Activated CD4-positive, alpha-beta T cell treated with anti-CD3 and anti-CD28 coated beads, Interleukin-2, amount 10 ng/mL, durations not matched to agents 24 days and 14 days (primary cell): ENCODE data around the gene PGA4. TPM values are rescaled to one million over a fixed set of nuclear protein-coding genes. Genes with fewer than 3 reads are reported as not detected.

Experiments
- DNase-seq: peaks from one replicate; pipeline ENCODE4 v3.0.0; 2022
- H3K27ac Mint-ChIP-seq: one replicate; pipeline ENCODE4 v1.8.0; 2022; ENCODE audit warnings: mild to moderate bottlenecking, mixed read lengths
- H3K27me3 Mint-ChIP-seq: one replicate; pipeline ENCODE4 v1.8.0; 2022; ENCODE audit warnings: mixed read lengths
- H3K36me3 Mint-ChIP-seq: one replicate; pipeline ENCODE4 v1.8.0; 2022; ENCODE audit warnings: low read depth, mild to moderate bottlenecking, mixed read lengths
- H3K4me1 Mint-ChIP-seq: one replicate; pipeline ENCODE4 v1.8.0; 2021; ENCODE audit warnings: mixed read lengths
- H3K4me3 Mint-ChIP-seq: one replicate; pipeline ENCODE4 v1.8.0; 2022; ENCODE audit warnings: mild to moderate bottlenecking, moderate library complexity, mixed read lengths
- H3K9me3 Mint-ChIP-seq: one replicate; pipeline ENCODE4 v1.8.0; 2021; ENCODE audit warnings: mixed read lengths
- intact Hi-C: fragments of 100-400 bp; cut with micrococcal nuclease; formaldehyde crosslinking; loops from one replicate; pipeline ENCODE4 v1.15.1; 2023
- total RNA-seq: library from RNA; stranded (reverse); gene quantifications from 2 replicates; pipeline ENCODE4 v1.2.3, GENCODE V29; 2022

The PGA4 gene
- total RNA-seq, 1 donor from 2014 or later, result not detected

DNA sequence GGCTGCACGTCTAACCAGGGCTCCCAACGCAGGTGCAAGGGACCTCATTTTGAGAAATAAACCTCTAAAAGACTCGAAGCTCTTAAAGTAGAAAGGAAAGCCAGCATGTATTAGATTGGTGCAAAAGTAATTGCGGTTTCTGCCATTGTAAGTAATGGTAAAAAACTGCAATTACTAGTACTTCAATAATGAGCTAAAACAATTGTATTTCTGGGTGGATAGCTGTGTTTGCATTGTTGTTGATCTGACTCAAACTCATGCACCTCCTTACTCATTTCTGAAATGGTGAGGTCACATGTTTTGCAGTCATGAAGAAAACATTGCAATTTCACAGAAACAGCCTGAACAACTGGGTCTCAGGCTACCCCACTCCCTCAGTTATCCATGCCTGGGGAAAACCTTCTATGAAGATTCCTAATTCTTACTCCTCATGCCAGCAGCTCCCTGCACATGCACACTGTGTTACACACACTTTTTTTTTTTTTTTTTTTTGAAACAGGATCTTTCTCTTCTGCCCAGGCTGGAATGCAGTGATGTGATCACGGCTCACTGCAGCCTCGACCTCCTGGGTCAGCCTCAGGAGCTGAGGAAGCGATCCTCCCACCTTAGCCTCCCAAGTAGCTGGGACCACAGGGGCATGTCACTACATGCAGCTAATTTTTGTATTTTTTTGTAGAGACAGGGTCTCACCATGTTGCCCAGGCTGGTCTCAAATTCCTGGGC lies 48.4 kb downstream of the PGA4 start:
- Mint-ChIP-seq H3K27me3 (no peaks in the 10 kb centered on the region), H3K9me3 (no peaks in the 10 kb centered on the region), H3K27ac (peak overlapping the region; percentile 34), H3K4me3 (no peak overlapping the region), H3K36me3 (no peaks in the 10 kb centered on the region), H3K4me1 (peaks cover 2% of the 10 kb centered on the region)
- intact Hi-C loops, result no loop called here
- DNase-seq, result peak; percentile 67

DNA sequence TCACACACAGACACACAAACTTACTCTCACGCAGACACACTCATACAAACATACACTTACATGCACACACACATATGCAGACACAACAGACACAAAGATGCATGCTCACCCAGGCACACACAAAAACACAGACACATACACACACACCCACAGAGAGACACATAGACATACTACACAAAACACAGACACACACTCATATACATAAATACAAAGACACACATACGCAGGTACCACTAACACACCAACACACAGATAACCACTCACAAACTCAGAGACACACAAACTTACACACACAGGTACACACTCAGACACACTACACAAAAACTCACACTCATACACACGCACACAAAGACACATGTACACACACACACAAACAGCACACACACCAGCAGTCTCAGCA lies 50.6 kb downstream of the PGA4 start:
- intact Hi-C loops, result no loop called here
- Mint-ChIP-seq H3K27ac (no peak overlapping the region), H3K4me1 (peaks cover 2% of the 10 kb centered on the region), H3K4me3 (no peak overlapping the region), H3K9me3 (no peaks in the 10 kb centered on the region), H3K36me3 (no peaks in the 10 kb centered on the region), H3K27me3 (no peaks in the 10 kb centered on the region)
- no peak for DNase-seq

DNA sequence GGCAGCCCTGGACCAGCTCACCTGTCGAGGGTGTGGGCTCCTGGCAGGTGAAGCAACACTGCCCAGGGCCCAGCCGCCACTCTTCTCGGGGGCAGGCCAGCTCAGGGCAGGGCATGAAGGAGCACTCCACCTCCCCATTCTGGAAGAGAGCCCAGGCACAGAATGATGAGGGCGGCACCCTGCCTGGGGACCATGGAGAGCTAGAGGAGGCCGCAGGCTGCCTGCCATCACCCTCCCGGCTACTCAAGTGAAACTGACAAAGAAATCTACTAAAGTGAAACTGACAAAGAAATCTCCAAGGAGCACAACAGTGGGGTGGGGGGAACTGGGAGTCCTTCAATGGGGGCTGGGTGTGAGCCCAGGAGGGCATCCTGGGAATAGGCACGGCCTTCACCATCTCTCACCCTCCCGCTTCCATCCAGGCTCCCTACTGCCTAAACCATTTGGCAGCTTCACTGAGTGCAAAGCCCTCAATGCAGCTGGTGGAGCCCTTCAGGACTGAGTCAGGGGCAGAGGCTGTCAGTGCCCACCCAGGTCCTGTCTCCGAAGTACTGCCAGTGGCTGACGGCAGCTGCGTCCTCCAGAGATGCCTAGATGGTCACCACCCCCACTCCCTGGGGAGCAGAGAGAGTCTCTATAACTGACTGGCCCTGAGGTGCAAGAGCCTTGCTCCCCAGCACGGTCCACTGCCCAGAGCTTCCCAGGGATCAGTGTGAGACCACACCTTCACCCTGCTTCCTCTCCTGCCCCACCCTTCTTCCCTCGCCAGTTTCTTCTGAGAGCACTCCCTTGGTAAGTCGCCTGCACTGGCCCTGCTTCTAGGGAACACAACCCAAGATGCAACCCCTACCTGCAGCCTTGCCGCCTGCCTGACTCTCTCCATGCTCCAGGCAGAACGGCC lies 51.3 kb downstream of the PGA4 start:
- H3K27me3 Mint-ChIP-seq, result no peaks in the 10 kb centered on the region
- no peak overlapping the region for H3K27ac Mint-ChIP-seq
- intact Hi-C loops, result no loop called here

DNA sequence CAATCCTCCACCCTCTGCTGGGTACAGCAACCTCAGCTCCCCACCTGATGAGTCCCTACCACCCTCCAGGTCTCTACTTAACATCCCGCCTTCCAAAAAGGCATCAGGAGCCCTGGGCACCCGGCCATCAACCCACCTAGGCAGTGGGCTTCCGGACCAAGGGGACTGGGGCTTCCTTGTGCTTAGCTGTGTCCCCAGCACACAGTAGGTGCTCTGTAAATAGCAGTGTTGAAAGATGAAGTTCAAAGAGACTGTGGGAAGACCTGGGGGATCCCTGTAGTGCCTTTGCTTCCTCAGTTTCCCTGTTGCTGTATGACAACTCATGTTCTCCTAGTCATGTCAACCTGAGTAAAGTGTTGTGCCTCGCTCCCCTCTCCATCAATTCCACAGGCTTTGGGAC lies 51.9 kb downstream of the PGA4 start:
- H3K4me3 Mint-ChIP-seq, result no peak overlapping the region
- intact Hi-C loops, result no loop called here
- no peak overlapping the region for H3K27ac Mint-ChIP-seq

More for the DNA sequence above, 51.3 kb downstream of the PGA4 start:
- no peak overlapping the region for H3K4me3 Mint-ChIP-seq
- no peaks in the 10 kb centered on the region for H3K36me3 Mint-ChIP-seq
- no peak for DNase-seq
- peaks cover 2% of the 10 kb centered on the region for H3K4me1 Mint-ChIP-seq
- H3K9me3 Mint-ChIP-seq, result no peaks in the 10 kb centered on the region

DNA sequence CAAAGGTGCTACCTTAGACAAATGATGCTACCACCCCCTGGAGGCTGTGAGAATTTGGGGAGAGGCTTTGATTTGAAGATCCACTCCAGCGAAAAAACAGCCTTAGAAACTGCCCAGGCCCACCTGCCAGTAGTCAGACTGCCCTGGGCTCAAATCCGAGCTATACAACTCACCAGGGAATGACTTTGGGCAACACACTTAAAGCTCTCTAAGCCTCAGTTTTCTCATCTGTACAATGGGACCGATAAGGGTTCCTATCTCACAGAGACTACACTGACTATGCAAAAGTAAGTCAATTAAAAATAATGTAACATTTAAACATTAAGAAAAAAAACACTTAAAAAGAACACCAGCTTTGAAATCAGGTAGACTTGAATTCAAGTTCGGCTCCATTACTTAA lies 53.0 kb downstream of the PGA4 start:
- no peak overlapping the region for H3K27ac Mint-ChIP-seq

More for the DNA sequence above, 51.9 kb downstream of the PGA4 start:
- Mint-ChIP-seq H3K36me3 (no peaks in the 10 kb centered on the region), H3K9me3 (no peaks in the 10 kb centered on the region), H3K4me1 (peaks cover 2% of the 10 kb centered on the region), H3K27me3 (no peaks in the 10 kb centered on the region)
- DNase-seq, result no peak

DNA sequence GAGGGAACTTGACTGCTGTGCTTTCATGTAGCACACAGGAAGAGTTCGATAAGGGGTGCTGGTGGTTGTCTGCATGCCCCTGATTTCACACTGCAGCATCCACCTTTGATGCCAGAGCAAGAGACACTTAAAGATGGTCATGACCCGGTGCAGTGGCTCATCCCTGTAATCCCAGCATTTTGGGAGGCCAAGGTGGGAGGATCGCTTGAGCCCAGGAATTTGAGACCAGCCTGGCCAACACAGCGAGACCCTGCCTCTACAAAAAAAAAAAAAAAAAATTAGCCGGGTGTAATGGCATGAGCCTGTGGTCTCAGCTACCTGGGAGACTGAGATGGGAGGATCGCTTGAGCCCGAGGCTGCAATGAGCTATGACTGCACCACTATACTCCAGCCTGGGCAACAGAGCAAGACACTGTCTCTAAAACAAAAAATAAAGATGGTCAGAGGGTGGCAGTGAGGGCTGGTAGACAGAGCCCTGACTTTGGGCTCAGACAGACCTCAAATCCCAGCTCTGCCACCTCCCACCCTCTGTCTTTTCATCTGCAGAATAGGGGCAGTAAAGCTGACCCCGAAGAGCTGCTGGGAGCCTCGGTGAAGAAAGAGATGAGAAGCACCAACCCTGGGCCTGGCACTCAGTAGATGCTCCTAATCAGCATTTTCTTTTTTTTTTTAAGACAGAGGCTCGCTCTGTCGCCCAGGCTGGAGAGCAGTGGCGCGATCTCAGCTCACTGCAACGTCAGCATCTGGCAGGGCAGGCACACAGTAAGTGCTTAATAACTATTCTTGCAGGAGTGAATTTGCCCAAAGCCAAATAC lies 55.2 kb downstream of the PGA4 start:
- intact Hi-C loops, result no loop called here
- no peaks in the 10 kb centered on the region for H3K36me3 Mint-ChIP-seq
- H3K27ac Mint-ChIP-seq, result no peak overlapping the region
- peaks cover 2% of the 10 kb centered on the region for H3K4me1 Mint-ChIP-seq
- H3K4me3 Mint-ChIP-seq, result no peak overlapping the region
- no peaks in the 10 kb centered on the region for H3K27me3 Mint-ChIP-seq
- H3K9me3 Mint-ChIP-seq, result no peaks in the 10 kb centered on the region
- DNase-seq, result no peak

More for the DNA sequence above, 53.0 kb downstream of the PGA4 start:
- no peak for DNase-seq
- H3K27me3 Mint-ChIP-seq, result no peaks in the 10 kb centered on the region
- H3K36me3 Mint-ChIP-seq, result no peaks in the 10 kb centered on the region
- H3K9me3 Mint-ChIP-seq, result no peaks in the 10 kb centered on the region
- H3K4me3 Mint-ChIP-seq, result no peak overlapping the region
- intact Hi-C loops, result no loop called here
- peaks cover under 1% of the 10 kb centered on the region for H3K4me1 Mint-ChIP-seq

DNA sequence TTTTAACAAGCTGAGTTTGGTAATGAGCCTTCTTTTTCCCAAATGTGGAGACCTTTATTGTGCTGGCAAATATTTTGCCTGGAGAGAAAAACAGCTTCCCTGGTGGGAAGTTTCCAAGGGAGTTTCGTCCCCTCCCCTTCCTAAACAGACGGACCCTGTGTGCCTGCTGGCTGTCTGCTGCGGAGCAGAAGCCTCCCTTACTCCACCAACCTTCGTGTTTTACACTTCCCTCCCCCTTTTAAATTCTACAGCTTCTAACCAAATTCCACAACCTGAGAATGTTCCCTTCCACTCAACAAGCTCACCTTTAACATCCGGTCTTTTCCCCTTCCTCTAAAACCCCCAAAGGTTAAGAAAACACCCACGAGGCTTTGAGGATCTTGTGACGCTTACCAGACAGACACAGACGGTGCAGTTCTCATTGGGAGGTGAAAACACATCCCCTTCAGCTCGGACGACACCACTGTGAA lies 55.9 kb downstream of the PGA4 start:
- H3K9me3 Mint-ChIP-seq, result no peaks in the 10 kb centered on the region
- H3K27me3 Mint-ChIP-seq, result no peaks in the 10 kb centered on the region
- intact Hi-C loops, result no loop called here
- no peak for DNase-seq
- H3K4me3 Mint-ChIP-seq, result no peak overlapping the region
- H3K36me3 Mint-ChIP-seq, result no peaks in the 10 kb centered on the region
- H3K27ac Mint-ChIP-seq, result no peak overlapping the region
- peaks cover 2% of the 10 kb centered on the region for H3K4me1 Mint-ChIP-seq

DNA sequence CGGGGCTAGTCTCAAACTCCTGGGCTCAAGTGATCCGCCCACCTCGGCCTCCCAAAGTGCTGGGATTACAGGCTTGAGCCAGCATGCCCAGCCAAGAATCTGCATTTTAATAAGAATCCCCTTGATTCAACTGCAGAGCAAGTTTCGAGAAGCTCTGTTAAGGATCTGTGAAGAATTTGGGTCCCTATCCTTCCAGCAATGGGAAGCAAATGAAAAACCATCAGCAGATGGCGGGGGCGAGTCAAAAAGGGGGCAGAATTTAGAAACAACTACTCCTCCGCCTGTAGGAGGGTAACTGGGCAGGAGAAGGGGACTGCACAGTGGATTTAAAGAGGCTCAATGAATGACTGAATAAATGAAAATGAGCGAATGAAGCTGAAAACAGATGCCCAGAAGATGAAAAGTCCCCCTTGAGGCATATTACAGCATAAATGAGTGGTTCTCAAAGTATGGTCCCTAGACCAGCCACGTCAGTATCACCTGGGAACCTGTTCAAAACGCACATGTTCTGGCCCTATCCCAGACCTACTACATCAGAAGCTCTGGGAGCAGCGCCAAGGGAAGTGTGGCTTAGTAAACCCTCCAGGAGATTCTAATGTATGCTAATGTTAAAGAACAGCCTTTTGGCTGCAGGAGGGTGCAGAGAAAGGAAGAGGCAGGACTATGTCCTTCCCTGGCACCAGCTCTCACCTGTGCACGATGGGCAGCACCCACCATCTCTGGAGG lies 58.0 kb downstream of the PGA4 start:
- H3K27me3 Mint-ChIP-seq, result no peaks in the 10 kb centered on the region
- intact Hi-C loops, result no loop called here
- peaks cover 2% of the 10 kb centered on the region for H3K4me1 Mint-ChIP-seq
- H3K36me3 Mint-ChIP-seq, result peaks cover 2% of the 10 kb centered on the region
- no peaks in the 10 kb centered on the region for H3K9me3 Mint-ChIP-seq
- no peak overlapping the region for H3K27ac Mint-ChIP-seq
- no peak for DNase-seq
- H3K4me3 Mint-ChIP-seq, result no peak overlapping the region

DNA sequence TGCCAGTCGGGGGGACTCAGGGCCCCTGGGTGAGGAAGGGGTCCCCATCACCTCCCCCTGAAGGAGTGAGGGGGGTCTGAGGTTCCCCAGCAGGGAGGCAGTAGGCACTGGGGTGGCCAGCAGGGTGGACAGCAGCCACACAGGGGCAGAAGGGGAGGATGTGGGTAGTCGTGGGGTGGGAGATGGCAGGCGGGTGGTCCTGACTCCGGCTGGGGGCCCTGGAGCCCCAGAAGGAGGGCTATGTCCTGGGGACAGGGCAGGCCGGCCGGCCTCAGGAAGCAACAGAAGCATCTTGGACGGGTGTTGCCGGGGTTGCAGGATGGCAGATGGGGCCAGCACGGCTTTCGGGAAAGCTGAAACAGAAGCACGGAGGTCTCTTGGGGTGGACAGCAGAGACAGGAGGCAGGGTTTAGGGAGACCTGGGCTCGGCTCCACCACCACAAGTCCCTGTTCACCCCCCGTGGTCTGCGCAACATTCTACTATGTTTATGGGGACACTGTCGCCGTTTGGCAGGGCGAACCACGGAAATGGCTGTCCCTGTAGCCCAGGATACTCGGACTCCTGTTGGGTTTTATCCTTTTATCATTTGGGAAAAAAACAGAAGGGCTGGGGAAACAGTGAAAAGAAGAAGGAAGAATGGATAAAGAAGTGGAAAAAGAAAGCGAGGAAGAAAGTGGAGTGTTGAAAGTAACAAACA lies 58.9 kb downstream of the PGA4 start:
- no peak for DNase-seq
- H3K4me1 Mint-ChIP-seq, result peaks cover 2% of the 10 kb centered on the region
- H3K4me3 Mint-ChIP-seq, result no peak overlapping the region
- intact Hi-C loops, result no loop called here
- no peaks in the 10 kb centered on the region for H3K27me3 Mint-ChIP-seq
- H3K9me3 Mint-ChIP-seq, result no peaks in the 10 kb centered on the region
- H3K27ac Mint-ChIP-seq, result no peak overlapping the region
- H3K36me3 Mint-ChIP-seq, result peaks cover 6% of the 10 kb centered on the region

Other genes with a start within 250 kb of the PGA4 start
- 368 and 385 TPM in 2 replicates for gene CD5, start 119.9 kb upstream of the PGA4 start, total RNA-seq
- 13.3 and 13.7 TPM in 2 replicates for gene VPS37C, start 60.9 kb upstream of the PGA4 start, total RNA-seq
- gene PGA3, start 18.8 kb upstream of the PGA4 start, total RNA-seq, result not detected in 2 replicates
- not detected in 2 replicates for gene PGA5, start 18.8 kb downstream of the PGA4 start, total RNA-seq
- gene VWCE, start 73.0 kb downstream of the PGA4 start, total RNA-seq, result 10.6 and 12.4 TPM in 2 replicates
- gene DDB1, start 110.8 kb downstream of the PGA4 start, total RNA-seq, result 265 and 268 TPM in 2 replicates
- gene TKFC, start 110.9 kb downstream of the PGA4 start, total RNA-seq, result 81.7 and 84.7 TPM in 2 replicates
- gene CYB561A3, start 139.5 kb downstream of the PGA4 start, total RNA-seq, result 34.9 and 35.1 TPM in 2 replicates
- gene TMEM138, start 140.0 kb downstream of the PGA4 start, total RNA-seq, result 65.2 and 69.9 TPM in 2 replicates
- gene TMEM216, start 170.2 kb downstream of the PGA4 start, total RNA-seq, result 17.0 and 18.3 TPM in 2 replicates
- 140 and 143 TPM in 2 replicates for gene CPSF7, start 207.6 kb downstream of the PGA4 start, total RNA-seq
- gene SDHAF2, start 207.8 kb downstream of the PGA4 start, total RNA-seq, result 46.0 and 46.1 TPM in 2 replicates